GM19239 (cell line): ENCODE results near the gene FCGBP.

ENCODE experiments used
- DNase-seq: peaks from one replicate; pipeline ENCODE4 v3.0.0; 2011; ENCODE audit warnings: low spot score; ENCODE audit not compliant: insufficient read length
- FAIRE-seq: peaks from 2 replicates; lab custom pipeline; 2011; peaks lifted over from hg19 to GRCh38; lab: Jason Lieb, UNC

FCGBP gene

DNA sequence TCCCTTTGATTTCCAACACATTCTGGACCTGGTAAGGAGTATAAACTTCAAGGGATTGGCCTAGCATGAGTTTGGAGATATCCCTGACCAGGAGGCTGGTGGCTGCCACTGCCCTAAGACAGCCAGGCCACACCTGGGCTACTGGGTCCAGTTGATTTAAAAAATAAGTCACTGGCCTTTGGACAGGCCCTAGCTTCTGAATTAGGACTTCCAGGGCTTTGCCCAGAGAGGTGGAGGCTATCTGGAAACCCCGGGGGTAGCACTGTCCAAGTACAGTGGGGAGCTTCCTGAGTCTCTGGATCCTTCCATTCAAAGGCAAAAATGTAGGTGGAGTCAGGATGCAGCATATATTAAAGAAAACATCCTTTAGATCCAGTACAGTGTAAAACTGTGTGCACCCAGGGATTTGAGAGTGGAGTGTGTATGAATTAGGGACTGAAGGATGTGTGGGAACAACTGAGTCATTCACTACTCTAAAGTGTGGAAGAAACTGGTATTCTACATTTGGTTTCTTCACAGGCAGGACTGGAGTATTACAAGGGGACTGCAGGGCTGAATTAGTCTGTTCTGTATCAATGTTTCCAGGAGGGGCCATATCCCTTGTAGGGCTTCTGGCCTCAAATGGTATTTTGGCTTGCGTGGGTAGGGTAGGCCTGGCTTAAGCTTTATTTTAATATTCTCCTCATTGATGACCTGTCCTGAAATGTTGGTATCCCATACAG, 14.8 kb upstream of the FCGBP start:
- no peak for DNase-seq
- FAIRE-seq = no peak

DNA sequence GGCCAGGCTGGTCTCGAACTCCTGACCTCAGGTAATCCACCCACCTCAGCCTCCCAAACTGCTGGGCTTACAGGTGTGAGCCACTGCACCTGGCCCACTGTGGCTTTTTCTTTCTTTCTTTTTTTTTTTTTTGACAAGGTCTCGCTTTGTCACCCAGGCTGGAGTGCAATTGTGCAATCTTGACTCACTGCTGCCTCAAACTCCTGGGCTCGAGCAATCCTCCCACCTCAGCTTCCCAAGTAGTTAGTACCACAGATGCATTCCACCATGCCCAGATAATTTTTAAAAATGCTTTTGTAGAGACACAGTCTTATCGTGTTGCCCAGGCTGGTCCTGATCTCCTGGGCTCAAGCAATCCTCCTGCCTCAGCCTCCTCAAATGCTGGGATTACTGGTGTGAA, 12.1 kb upstream of the FCGBP start:
- FAIRE-seq = no peak
- no peak for DNase-seq

DNA sequence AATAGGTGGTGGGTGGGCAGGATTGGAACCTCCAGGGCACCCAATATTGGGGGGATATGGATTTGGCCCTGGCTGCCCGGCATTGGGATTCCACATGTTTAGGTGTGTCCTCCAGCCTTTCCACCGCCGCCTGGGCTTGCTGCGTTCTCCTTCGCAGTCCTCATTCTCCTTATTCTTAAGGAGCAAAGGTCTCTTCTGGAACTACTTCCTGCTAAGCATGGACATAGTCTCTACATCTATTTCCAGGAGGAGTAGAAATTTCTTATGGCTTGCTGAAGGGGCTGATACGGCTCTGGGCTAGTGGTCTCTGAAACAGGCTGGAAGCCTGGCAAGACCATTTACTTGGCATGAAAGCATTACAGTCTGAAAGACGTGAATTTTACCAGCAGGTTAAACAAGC, 9.2 kb upstream of the FCGBP start:
- FAIRE-seq = peak; percentile 44

DNA sequence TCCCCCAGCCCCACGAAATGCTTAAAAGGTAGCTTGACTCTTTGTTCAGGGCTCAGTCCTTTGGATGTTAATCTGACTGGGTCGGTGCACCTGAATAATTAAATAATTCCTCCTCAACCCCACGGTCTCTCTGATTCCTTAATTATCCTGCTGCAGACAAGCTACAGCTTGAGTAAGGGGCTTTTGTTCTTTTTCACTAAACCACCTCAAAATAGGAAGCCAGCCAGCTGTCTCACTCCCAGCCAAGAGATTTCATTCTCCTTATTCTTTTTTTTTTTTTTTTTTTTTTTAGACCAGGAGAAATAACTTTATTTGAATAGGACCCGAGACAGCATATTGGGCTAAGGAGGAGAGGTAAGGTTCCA, 7.9 kb upstream of the FCGBP start:
- FAIRE-seq = no peak

More for the DNA sequence above, 9.2 kb upstream of the FCGBP start:
- DNase-seq = no peak

DNA sequence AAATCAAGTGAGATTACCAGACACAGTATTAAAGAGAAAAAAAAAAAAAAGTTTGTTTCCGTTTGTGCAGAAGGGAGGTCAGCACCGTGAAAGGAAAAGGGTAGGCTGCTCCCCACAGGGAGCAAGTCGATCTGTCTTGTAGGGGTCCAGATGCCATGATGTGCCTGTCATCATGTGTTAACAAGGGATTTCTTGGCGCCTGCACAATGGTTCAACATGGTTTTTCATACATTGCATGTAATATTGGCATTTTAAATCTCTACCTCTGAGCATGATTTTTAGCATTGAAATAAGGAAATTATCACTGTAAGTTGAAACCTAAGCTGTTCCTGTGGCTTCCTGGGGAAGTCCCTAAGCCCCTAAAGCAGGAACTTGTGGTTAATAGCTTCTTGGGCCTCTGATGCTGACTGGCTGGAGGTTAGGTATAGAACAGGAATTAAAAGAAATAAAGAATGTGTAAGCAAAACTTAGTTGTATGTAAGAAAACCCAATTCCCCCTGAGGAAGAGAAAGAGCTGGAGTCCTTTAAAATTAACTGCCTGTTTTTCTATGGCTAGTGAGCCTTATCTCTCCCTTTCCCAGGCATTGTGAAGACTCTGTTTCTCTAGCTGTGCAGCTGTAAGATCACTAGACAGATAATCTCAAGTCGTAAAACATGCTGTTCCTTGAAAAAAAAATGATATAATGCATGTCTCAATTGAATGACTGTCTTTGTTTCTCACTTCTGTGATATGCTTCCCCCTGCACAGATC, 7.4 kb upstream of the FCGBP start:
- peak; percentile 94 for FAIRE-seq
- DNase-seq = no peak

More for the DNA sequence above, 7.9 kb upstream of the FCGBP start:
- no peak for DNase-seq

DNA sequence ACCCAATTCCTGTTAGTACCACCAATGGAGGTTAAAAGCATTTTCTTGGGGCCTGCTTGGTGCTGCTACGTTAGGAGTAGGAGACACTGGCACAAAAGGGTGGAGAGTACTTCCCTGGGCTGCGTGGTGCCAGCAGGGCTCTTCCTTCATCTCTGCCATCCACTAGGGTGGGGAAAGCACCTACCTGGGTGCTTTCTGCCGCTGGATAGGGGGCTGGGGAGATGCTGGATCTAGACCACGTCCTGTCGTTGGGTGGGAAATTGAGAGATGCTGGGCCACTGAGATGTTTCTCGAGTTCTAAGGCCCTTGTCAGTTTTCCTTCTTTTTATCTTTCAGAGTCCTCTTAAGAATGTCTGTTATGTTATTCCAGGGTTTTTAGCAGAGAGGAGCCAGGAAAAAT, 6.7 kb upstream of the FCGBP start:
- DNase-seq (no peak), FAIRE-seq (peak; percentile 69)

DNA sequence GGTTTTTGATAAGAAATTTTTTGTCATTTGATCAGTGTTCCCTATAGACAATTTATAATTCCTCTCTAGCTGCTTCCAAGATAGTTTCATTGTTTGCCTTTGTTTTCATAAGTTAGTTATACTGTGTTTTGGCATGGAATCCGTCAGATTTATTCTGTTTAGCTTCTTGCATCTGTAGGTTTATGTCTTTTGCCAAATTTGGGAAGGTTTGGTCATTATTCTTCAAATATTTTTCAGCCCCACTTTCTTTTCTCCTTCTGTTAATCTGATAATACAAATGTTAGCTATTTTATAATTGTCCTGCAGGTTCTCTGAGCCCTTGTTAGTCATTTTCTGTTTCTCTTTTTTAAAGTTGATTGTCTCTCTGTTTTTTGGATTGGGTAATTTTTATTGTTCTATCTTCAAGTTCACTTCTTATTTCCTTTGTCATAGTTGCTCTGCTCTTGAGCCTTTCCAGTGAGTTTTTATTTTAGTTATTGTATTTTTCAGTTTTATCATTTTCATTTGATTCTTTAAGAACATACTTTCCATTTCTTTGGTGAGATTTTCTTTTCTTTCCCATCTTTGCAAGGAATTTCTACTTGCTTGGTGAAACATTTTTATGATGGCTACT, 5.9 kb upstream of the FCGBP start:
- DNase-seq (no peak), FAIRE-seq (peak; percentile 47)

DNA sequence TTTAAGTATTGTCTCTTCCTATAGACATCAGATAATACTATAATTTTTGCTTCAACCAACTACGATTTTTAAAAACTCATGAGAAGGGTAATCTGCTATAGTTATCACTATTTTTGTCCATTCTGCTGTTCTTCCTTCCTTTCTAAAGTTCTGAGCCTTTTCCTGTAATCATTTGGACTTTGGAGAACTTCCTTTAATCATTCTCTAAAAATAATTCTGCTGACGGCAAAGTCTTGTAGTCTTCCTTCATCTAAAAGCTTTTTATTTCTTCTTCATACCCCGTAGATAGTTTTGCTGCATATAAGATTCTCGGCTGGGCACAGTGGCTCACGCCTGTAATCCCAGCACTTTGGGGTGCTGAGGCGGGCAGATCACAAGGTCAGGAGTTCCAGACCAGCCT, 5.1 kb upstream of the FCGBP start:
- FAIRE-seq = no peak
- DNase-seq = no peak

DNA sequence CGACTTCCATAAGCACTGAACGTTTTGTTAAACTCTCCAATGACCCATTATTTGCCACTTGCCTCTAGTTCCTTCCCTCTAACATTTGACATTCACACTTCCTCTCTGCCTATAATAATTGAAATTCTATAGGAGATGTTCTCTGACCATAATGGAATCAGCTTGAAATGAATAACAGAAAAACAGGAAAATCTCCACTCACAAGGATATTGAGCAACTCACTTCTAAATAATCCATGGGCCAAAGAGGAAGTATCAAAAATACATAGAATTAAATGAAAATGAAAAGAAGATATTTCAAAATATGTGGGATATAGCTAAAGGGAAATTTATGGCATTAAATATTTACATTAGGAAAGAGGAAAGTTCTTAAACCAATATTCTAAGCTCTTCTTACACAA, 3.4 kb upstream of the FCGBP start:
- peak; percentile 23 for FAIRE-seq

DNA sequence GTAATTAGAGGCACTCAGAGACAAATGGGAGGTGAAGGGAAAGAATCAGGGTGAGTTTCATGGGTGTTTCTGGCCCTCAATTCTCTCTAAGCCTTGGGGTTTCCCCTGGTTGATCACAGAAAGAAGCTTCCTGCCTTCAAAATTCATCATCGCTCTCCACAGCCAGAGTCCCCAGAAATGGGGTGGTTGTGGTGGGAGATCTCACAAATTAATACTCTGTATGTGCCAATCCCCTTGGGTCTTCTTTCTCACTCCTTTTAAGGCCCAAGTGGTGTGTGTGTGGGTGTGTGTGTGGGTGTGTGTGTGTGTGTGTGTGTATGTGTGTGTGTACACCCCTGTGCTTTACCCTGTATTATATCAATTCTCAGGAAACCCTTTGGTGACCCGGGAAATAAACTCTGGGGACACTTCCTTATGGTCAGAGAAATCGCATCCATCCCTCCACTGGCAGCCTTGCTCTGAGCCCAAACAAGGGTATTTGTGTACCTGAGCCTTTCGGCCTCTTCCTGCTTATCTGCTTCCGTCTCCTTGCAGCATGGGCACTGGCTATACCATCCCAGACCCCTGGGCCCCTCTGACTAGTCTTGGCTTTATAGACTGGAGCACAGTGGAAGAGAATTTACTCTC, 2.8 kb upstream of the FCGBP start:
- peak; percentile 88 for FAIRE-seq
- DNase-seq = no peak

More for the DNA sequence above, 3.4 kb upstream of the FCGBP start:
- DNase-seq = no peak

DNA sequence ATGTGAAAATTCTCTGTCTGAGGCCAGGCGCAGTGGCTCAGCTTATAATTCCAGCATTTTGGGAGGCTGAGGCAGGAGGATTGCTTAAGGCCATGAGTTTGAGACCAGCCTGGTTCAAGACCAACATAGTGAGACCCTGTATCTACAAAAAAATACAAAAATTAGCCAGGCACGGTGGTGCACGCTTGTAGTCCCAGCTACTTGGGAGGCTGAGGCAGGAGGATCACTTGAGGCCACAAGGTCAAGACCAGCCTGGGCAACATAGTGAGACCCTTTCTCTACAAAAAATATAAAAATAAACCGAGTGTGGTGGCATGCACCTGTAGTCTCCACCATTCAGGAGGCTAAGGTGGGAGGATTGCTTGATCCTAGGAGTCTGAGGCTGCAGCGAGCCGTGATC, 2.2 kb upstream of the FCGBP start:
- no peak for DNase-seq
- no peak for FAIRE-seq

DNA sequence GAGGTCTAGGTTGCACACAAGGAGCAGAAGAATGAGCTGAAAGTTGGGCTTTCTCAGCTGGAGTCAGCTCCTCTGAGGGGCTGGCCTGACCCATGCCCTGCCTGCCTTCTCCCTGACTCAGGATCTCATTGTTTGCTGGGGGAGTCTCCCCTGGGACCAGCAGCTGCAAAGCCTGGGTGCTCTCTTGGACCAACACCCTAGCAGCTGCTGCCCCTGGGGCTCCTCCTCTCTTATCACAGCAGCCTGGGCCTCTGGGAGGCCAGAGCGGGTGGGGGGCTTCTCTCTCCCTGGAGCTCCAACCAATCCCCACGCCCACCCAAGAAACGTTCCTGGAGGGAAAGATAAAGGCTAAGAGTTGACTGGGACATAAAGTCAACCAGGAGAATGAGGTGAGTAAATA, 1.6 kb upstream of the FCGBP start:
- peak; percentile 81 for FAIRE-seq
- no peak for DNase-seq

DNA sequence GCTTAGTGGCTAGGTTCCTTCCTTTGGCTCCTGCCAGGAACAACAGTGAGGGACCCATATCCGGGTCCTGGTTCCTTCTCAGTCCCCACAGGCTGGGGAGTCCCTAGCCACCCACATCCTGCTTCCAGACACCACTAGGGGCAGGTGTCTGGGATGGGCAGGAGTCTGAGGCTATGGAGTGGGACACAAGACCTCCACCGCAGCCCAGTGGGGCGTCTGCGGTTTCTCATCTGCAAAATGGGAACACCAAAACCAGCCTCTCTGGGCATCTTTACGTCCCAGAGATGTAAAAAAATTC, 879 bp upstream of the FCGBP start:
- no peak for DNase-seq
- FAIRE-seq = no peak

DNA sequence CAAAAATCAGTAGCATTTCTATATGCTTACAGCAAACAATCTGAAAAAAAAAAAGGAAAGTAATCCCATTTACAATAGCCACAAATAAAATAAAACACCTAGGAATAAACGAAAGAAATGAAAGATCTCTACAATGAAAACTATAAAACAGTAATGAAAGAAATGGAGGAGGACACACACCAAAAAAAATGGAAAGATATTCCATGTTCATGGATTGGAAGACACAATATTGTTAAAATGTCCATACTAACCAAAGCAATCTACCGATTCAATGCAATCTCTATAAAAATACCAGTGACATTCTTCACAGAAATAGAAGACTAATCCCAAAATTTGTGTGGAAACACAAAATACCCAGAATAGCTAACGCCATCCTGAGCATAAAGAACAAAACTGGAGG, 4.7 kb downstream of the FCGBP start:
- DNase-seq (no peak), FAIRE-seq (no peak)

DNA sequence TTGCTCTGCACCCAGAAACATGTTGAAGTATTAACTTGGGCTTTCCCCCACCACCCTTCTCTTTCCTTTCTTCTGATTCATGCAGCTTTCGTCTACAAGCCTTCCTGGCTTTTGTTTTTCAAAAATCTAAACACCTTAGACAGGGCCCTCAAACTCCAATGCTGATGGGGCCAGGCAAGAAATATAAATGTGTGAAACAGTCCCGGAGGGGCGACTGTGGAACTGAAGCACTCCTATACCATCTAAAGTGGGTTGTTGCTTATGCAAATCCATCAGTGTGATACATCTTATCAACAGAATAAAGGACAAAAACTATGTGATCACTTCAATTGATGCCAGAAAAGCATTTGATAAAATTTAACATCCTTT, 6.1 kb downstream of the FCGBP start:
- DNase-seq = no peak
- FAIRE-seq = no peak

DNA sequence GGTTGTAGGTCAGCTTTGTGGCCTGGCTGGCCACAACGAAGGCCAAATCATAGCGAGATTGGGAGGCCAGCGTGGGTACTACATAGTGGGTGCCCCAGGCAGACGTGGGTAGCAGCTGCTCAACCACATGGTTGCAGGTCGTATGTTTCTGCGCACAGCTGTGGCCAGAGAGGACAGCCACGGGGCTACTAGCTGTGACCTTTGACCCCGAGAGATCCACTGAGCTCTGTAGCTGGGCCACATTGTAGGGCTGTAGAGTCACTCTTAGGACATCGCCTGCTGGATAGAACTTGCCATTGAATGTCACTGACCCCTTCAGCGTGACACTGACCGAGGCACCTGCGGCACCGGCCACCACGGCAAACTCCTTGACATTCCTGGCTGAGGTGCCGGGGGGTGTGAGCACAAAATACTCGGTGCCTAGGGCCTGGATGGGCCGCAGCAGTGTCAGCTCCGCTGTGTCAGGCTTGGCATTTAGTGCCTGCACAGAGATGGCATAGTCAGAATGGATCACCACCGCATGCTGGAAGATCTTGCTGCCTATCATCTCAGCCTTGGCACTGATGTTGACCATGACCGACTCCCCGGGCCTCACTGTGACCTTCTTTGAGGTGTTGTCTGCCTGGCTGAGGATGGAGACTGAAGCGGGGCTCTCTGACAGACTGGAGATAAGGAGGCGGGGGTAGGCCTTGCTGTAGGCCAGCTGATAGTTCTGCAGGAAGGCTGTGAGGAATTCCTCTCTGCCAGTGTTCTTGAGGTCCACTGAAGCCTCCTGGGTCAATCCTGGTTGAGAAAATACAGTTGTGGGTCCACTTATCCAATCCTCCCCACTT, 6.7 kb downstream of the FCGBP start:
- DNase-seq (no peak), FAIRE-seq (no peak)

DNA sequence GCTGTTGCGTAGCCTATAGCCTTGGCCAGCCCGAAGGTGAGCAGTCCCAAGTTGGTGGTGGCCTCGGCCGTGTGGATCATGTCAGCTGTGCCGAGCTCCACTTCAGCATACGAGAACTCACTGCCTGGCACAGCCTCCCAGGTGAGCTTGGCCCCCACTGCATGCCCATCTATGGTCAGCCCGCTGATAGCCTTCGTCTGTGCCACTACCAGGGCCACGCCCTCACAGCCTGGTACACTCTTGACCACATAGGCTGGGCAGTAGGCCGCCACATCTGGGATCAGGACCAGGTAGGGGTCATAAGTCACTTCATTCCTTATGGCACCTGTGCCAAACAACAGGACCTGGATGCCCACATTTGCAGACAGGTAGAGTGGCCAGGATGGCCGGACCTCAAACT, 7.4 kb downstream of the FCGBP start:
- FAIRE-seq (no peak), DNase-seq (no peak)

DNA sequence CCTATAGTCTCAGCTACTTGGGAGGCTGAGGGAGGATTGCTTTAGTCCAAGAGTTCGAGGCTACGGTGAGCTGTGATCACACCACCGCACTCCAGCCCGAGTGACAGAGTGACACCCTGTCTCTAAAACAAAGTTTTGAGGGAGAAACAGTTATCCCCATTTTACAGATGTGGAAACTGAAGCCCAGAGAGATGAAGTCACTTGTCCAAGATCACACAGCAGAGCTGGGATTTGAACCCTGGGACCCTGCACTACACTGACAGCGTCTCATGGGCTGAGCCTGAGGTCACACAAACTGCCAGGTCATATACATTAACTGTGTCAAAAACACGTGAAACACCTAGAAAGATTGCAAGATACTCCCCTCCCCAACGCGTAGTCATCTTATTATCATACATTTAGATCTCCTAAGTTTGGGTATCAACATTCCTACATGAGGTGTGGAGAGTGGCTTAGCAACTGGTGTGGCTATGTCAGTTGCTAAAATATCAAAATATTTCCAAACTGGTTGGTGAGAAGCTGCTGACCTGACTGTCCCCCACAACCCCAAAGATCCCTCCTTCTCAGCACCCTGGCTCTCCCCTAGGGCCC, 8.2 kb downstream of the FCGBP start:
- DNase-seq = no peak
- FAIRE-seq = no peak

DNA sequence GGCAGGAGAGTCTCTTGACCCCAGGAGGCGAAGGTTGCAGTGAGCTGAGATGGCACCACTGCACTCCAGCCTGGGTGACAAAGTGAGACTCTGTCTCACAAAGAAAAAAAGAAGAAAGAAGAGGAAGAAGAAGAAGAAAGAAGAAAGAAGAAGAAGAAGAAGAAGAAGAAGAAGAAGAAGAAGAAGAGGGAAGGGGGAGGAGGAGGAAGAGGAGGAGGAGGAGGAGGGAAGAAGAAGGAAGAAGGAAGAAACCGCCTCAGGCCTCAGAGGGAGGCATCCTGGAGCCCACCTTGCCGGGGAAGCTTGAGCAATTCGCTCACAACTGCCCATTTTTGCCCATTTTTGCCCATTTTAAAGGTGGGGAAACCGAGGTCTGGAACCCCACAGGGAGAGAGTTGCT, 9.5 kb downstream of the FCGBP start:
- FAIRE-seq (no peak), DNase-seq (no peak)

DNA sequence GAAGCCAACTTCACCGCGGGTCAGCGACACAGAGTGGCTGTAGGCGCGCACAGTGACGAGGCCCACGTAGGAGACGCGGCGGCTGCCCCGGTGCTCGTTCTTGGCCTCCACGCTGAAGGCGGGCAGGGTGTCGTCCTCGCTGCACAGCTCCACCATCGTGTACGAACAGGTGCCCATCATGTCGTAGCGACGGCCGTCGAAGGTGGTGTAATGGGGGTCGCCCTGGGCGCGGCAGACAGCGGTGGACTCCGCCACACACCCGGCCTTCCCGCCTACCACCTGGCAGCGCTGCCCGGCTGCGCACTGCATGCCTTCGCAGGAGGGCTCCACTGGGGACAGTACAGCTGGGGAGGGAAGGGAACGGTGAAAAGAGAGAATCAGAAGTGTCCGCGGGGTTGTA, 10.0 kb downstream of the FCGBP start:
- DNase-seq = no peak
- no peak for FAIRE-seq
